Kidney tubule cell (primary cell): ENCODE measurements around the gene XXYLT1.

Experiments used
- DNase-seq: peaks from one replicate; pipeline ENCODE4 v3.0.0-alpha.2; 2018; ENCODE audit warnings: low spot score

XXYLT1 gene

GRCh38 chr3:195184716-195185421, 86.1 kb downstream of the XXYLT1 start:
- no peak for DNase-seq

GRCh38 chr3:195183071-195183776, 87.7 kb downstream of the XXYLT1 start:
- DNase-seq, result no peak

DNA sequence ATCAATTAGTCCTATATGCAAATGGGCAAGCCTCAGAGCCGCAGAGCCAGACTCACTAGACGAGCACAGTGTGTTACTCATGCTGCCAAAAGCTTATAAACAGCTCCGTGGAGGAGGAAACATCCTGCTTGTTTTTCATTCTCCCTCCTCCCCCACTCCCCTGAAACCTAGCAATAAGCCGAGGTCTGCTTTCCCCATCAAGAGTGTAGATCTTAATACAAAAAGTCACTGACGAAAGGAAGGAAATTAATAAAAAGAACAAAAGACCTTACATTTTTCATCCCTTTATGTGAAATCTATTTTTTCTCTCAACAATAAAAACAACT, 88.5 kb downstream of the XXYLT1 start:
- DNase-seq, result peak; percentile 35

GRCh38 chr3:195181741-195182469, 89.1 kb downstream of the XXYLT1 start:
- no peak for DNase-seq

GRCh38 chr3:195181113-195181498, 89.9 kb downstream of the XXYLT1 start:
- no peak for DNase-seq

GRCh38 chr3:195180490-195181112, 90.4 kb downstream of the XXYLT1 start:
- DNase-seq, result peak; percentile 49

- no peak for DNase-seq
Observed at GRCh38 chr3:195179776-195180489, 91.0 kb downstream of the XXYLT1 start.

GRCh38 chr3:195178124-195178910, 92.6 kb downstream of the XXYLT1 start:
- DNase-seq, result no peak

DNA sequence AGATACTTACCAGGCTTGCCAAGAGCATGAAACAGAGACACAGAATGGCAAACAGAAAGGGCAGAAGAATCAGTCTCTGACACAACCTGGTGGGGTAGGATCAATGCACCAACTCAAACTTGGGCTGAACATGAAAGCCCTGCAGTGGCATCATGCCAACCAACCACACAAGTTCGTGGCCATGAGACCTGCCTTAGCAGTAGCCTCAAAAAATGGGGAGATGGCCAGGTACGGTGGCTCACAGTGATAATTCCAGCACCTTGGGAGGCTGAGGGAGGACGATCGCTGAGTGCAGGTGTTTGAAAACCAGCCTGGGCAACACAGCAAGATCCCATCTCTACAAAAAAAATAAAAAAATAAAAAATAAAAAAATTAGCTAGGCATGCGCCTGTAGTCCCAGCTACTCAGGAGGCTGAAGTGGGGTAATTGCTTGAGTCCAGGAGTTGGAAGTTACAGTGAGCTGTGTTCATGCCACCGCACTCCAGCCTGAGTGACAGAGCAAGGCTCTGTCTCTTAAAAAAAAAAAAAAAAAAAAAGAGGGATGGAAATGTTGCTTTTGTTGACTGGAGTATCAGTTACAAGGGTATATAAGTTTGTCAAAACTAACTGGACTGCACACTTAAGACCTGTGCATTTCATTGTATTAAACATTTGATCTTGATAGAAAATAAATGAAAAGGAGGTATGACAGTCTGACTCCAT, 93.4 kb downstream of the XXYLT1 start:
- DNase-seq, result no peak

DNA sequence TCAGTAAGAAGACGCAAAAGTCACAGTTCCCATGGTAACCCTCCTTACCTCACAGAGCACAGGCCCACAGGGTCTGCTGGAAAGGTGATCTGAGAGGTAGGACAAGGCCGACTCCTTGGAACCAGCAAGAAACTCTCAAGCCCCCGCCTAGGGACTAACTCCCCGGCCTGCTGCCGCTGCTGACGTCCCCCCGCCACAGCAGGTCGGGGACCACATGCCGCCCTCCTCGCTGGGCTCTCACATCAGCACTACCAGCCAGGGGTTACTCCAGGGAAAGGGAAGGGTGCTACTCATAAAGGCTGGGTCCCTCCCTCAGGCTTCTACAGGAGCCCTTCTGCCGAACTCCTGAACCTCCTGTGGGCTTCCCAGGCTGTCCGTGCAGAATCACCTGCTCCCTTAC, 94.2 kb downstream of the XXYLT1 start:
- no peak for DNase-seq

DNA sequence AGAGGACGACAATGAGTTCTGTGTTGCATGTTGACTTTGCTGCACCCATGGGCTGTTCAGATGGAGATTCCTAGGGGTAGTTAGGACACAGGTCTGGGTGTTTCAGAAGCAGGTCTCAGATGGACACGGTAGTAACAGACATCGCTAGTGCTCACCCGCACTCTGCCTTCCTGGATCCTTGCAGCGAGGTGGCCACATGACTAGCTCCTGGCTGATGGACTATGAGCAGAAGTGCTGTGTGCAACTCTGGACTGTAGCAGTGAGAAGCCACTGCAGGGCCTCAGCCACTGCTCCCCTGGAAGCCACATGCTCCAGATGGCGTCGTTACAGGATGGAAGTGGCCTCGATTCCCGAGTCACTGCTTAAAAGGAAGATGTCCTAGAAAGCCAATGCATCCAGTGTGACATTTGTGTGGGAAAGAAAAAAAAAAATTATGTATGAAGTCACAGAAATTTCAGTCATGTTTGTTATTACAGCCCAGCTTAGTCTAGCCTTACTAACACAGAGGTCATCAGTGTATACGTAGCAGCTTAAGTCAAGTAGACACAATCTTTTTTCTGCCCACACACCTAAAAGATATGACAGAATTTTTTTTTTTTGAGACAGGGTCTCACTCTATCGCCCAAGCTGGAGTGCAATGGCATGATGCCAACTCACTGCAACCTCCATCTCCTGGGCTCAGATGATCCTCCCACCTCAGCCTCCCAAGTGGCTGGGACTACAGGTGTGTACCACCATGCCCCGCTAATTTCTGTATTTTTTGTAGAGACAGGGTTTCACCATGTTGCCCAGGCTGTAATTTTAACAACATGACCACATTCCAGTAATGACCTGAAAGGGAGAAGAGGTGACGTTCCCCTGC, 95.3 kb downstream of the XXYLT1 start:
- no peak for DNase-seq

DNA sequence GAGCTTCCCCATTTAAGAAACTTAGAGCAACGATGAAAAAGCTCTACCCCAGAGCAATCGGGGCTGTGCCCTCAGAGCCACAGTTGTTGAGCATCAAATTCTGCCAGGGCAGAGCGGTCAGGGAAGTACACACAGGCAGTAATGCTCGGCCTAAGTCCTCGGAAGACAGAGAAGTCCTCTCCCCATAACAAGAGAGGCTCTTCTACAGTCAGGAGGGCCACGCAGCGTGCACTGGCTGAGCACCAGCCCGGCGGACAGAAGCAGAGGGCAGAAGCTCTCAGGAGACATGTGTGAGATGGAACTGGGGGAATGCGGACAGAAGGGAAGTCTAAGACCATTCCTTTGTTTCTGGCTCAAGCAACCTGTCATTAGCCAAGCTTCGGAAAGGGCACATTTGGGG, 95.9 kb downstream of the XXYLT1 start:
- DNase-seq, result no peak

- DNase-seq, result no peak
Observed at GRCh38 chr3:195173657-195174056, 97.3 kb downstream of the XXYLT1 start.

DNA sequence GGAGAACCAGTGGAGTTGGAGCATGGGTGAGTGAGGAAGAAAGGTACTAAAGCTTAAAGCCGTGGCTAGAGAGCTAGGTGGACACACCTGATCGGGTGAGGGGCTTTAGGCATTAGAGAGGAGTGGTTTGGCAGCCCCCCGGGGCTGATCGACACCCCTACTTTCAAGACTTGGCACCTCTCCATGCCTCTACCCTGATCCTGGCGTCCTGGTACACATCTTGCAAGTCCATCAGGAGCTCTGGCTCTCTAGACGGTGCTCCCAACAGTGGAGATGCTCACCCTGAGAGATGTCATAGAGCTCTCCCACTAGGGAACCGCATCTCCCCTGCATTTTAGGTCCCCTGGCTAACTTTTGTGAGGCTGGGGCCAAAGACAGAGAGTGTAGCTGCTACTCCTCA, 98.1 kb downstream of the XXYLT1 start:
- no peak for DNase-seq

DNA sequence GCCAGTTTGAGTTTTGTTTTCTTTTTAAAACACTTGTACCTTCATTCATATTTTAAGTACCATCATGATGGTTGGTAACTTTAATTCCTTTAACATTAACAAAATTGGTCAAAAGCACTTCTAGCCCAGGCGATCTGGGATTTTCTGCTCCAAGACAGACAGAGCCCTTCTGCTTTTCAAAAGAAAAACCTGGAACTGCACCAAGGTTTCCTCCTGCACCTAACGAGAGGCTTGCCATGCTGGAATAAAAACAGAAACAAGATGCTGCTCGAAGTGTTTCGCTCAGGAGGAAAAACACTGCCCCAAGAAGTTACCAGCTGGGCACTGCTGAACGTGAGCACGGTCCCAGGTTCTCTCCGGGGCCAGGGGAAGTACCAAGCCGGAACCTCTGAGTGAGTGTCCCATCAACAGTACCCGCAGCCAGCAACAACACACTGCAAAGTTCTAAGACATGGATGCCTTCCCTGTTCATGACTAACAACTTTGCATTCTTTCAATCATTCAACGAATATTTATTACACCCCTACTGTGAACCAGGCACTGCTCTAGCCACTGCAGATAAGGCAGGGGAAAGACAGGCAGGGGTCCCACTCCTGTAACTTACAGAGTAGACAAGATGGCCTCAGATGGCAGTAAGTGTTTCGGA, 98.8 kb downstream of the XXYLT1 start:
- DNase-seq, result peak; percentile 27

DNA sequence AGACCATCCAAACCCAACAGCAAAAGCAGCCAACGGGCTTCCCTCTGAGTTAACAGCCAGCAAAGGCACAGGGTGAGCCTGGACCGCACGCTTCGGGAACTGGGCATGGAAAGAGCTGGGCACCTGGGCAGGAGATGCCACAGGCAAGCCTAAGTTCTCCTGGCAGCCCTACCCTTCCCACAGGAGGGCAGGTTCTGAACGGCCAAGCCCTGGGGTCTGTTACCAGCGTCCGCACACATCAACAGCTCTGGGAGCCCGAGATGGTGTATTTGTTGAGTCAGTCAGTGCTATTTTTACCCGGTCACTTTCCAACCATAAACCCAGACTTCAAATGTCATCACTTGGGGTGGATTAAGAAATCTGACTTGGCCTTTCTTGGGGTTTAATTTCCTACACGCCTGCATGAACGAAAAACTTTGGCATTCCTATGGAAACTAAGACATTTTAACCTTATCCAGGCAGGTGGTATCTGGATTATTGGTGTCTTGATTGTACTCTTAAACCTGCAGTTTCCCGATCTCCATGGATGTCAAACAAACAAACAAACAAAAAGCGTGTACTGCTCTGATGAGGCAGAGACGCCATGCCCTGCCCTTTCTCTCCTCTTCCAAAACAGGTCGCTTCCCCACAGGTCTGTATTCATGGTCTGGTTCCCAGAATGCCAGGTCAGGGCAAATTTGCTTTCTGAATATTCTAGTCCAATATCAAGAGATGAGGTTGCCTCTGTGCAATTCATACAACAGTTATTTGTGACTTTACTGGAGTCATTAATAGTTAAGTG, 99.7 kb downstream of the XXYLT1 start:
- DNase-seq, result no peak

GRCh38 chr3:195170496-195170895, 100.5 kb downstream of the XXYLT1 start:
- no peak for DNase-seq

GRCh38 chr3:195169011-195169649, 101.8 kb downstream of the XXYLT1 start:
- no peak for DNase-seq
